22Rv1 (cell line): ENCODE results near the gene LTBP1.

ENCODE experiments used
- H3K27ac ChIP-seq: fragments of 450-650 bp; 2 replicates; pipeline ENCODE4 v1.5.1; 2017
- CTCF ChIP-seq: fragments of 450-650 bp; IDR thresholded peaks from 2 replicates; pipeline ENCODE4 v1.5.1; 2017; ENCODE audit warnings: mild to moderate bottlenecking
- ZFX ChIP-seq: fragments of 450-650 bp; IDR thresholded peaks from 2 replicates; pipeline ENCODE4 v1.6.1; 2017; ENCODE audit warnings: antibody characterized with exemption, borderline replicate concordance

The LTBP1 gene

GRCh38 chr2:33110461-33110860 is 163.7 kb downstream of the LTBP1 start:
- H3K27ac ChIP-seq = no peak overlapping the region
- TF ChIP-seq CTCF = no peak
- no peak for TF ChIP-seq ZFX

DNA sequence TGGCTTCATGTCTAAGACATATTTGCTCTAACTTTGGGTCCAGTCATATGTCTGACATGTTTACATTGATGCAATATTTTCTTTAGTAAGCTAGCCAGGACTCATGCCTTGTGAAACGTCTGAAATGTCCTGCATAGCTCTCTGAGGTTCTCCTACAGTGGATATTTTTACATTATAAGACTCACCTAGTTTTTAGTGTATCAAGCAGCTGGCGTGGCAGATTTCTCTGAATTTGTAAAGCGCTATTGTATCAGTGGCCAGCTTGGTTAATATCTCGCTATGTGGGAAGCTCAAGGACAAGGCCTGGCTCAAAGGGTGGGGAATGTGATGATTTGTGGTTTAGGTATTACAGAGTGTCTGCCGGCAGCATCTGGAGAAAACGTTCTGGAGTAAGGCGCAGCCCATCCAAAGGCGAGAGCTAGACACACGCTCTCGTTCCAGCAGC is 164.3 kb downstream of the LTBP1 start:
- TF ChIP-seq CTCF (no peak), ZFX (no peak)
- H3K27ac ChIP-seq = no peak overlapping the region

GRCh38 chr2:33115196-33115595 is 168.4 kb downstream of the LTBP1 start:
- H3K27ac ChIP-seq = no peak overlapping the region
- TF ChIP-seq CTCF (no peak), ZFX (no peak)

DNA sequence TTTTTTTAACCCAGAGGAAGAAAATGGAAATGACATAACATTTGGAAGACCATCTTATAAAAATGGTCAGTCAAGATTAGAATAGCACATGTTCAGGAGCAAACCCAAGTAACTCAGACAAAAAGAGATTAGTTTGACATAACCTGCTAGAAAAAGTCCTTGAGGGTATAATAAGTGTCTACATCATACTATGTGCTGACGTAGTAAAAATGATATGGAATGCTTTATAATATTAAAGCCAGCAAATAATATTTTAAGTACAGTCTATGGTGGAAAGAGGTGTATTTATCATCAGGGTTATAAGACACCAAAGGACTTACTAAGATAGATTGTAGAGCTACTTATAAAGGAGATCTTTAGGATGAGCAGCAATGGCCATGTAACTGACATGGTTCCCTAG is 169.0 kb downstream of the LTBP1 start:
- TF ChIP-seq ZFX (no peak), CTCF (no peak)
- H3K27ac ChIP-seq = no peak overlapping the region

DNA sequence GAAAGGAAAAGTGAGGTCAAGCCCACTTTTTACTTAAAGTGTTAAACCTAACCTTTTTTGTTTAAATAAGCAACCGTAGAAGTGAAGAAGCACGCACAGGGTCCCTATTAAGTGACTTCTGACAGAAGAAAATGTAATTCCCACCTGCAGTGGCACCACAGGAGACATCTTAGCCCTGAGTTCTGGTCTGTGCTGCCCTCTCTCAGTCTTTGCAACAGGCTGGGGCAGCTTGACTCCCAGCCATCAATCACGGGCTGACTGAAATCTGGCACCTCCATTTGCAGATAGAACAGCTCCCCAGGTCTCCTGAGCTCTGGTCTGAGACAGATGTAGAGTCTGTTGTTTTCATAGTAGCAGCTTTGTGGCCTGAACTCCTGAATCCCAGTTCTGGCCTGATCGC is 170.0 kb downstream of the LTBP1 start:
- no peak overlapping the region for H3K27ac ChIP-seq
- TF ChIP-seq CTCF (no peak), ZFX (no peak)

GRCh38 chr2:33118651-33119050 is 171.9 kb downstream of the LTBP1 start:
- TF ChIP-seq ZFX = no peak
- no peak for TF ChIP-seq CTCF
- H3K27ac ChIP-seq = no peak overlapping the region

DNA sequence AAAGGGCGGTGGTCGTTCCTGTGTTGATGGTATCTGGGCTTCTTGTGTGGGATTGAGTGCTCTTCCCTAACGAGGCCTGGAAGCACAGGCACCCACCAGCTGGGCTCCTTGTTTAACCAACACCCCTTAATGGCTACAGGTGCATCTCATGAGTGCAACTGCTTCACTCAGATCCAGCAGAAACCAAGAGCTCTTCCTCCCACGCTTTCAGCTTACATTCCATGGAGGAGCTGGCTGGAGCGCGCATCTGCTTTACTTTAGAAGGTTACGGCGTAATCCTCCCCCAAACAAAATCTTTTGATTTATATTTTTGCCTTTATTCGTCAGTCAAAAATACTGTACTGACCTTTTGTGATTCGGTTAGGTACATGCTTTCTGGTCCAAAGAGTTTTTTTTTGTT is 174.7 kb downstream of the LTBP1 start:
- H3K27ac ChIP-seq = no peak overlapping the region
- TF ChIP-seq ZFX (no peak), CTCF (no peak)
